Large intestine (tissue), 12 donors: ENCODE data around the gene DRGX. TPM values are rescaled to one million over a fixed set of nuclear protein-coding genes. Genes with fewer than 3 reads are reported as not detected.

Source experiments
- DNase-seq, 2 donors: peaks; one replicate each; pipeline versions ENCODE4 v3.0.0 to v3.0.0-alpha.2; 2013
- H3K27ac ChIP-seq: one replicate; pipeline ENCODE4 v1.5.1; 2013; ENCODE audit warnings: low read length
- H3K27me3 ChIP-seq: 2 replicates; pipeline ENCODE4 v1.6.1; 2013; ENCODE audit warnings: low read length; ENCODE audit not compliant: control insufficient read depth, insufficient read depth
- H3K36me3 ChIP-seq: 2 replicates; pipeline ENCODE4 v1.6.1; 2013; ENCODE audit warnings: low read length; ENCODE audit not compliant: control insufficient read depth, insufficient read depth
- H3K4me1 ChIP-seq: one replicate; pipeline ENCODE4 v1.6.1; 2013; ENCODE audit warnings: low read length; ENCODE audit not compliant: control insufficient read depth, insufficient read depth
- H3K4me3 ChIP-seq: one replicate; pipeline ENCODE4 v1.5.1; 2013; ENCODE audit warnings: low read length
- H3K9me3 ChIP-seq: one replicate; pipeline ENCODE4 v1.6.1; 2013; ENCODE audit warnings: mild to moderate bottlenecking, low read depth, low read length, moderate library complexity; ENCODE audit not compliant: control insufficient read depth
- WGBS: methylation state at CpG from one replicate; pipeline ENCODE4 v1.1.5; 2013; ENCODE audit warnings: low lambda C conversion rate; ENCODE audit not compliant: insufficient coverage; 5-methylcytosine and 5-hydroxymethylcytosine counted together
- long read RNA-seq, 11 donors: transcript quantifications; one replicate each; lab custom pipeline, GENCODE V29; 2026
- polyA plus RNA-seq: library from polyadenylated mRNA; unstranded; fragments of 120-200 nt; gene quantifications from one replicate; pipeline ENCODE4 v1.2.1, GENCODE V29; 2013

DRGX gene
- 0.78 TPM for polyA plus RNA-seq
- long read RNA-seq, donor 1: 0 reads
- long read RNA-seq, donor 2: 0 reads
- long read RNA-seq, donor 3: 0 reads
- long read RNA-seq, donor 4: 0 reads
- long read RNA-seq, donor 5: 0 reads
- long read RNA-seq, donor 6, partial matches to known transcripts: 0 of 1 reads
- long read RNA-seq, donor 6, other reads (novel, unspliced or antisense): 0 of 1 reads
- long read RNA-seq, donor 7: 0 reads
- long read RNA-seq, donor 8: 0 reads
- long read RNA-seq, donor 9: 0 reads
- long read RNA-seq, donor 10: 0 reads
- long read RNA-seq, donor 11: 0 reads

GRCh38 chr10:49395741-49396665 lies at the start of gene DRGX:
TSS of gene DRGX (minus strand) at chr10:49396089. CDS start at chr10:49395440, 649 bp downstream.
- Histone ChIP-seq H3K27ac (no peak within 1 kb of the TSS), H3K36me3 (no peaks in the 10 kb centered on the region), H3K4me1 (peaks cover 3% of the 10 kb centered on the region), H3K4me3 (no peak within 1 kb of the TSS), H3K27me3 (peaks cover 88% of the 10 kb centered on the region), H3K9me3 (peaks cover 19% of the 10 kb centered on the region)
- DNase-seq: no peak
- WGBS: 0% methylated on average over 1 of the region's 63 CpGs

- no peak for DNase-seq
- Histone ChIP-seq H3K4me1 (no peaks in the 10 kb centered on the region), H3K27ac (no peak overlapping the region), H3K36me3 (no peaks in the 10 kb centered on the region), H3K27me3 (peaks cover 11% of the 10 kb centered on the region), H3K4me3 (no peak overlapping the region), H3K9me3 (peaks cover 9% of the 10 kb centered on the region)
- WGBS: 100% methylated on average over 2 of the region's 4 CpGs
Observed at GRCh38 chr10:49444349-49444748, 48.5 kb upstream of the DRGX start.

- 85% methylated on average over 2 of the region's 4 CpGs for WGBS
Observed at GRCh38 chr10:49442863-49443262, 47.0 kb upstream of the DRGX start.

GRCh38 chr10:49441488-49442476 lies 45.9 kb upstream of the DRGX start:
- H3K27me3 ChIP-seq: peaks cover 11% of the 10 kb centered on the region
- H3K36me3 ChIP-seq: no peaks in the 10 kb centered on the region
- no peak for DNase-seq
- no peak overlapping the region for H3K4me3 ChIP-seq
- no peak overlapping the region for H3K27ac ChIP-seq
- 67% methylated on average over 3 of the region's 46 CpGs for WGBS
- peaks cover 3% of the 10 kb centered on the region for H3K9me3 ChIP-seq
- no peaks in the 10 kb centered on the region for H3K4me1 ChIP-seq

More at GRCh38 chr10:49442863-49443262, 47.0 kb upstream of the DRGX start:
- no peak overlapping the region for H3K27ac ChIP-seq
- peaks cover 11% of the 10 kb centered on the region for H3K27me3 ChIP-seq
- peaks cover 3% of the 10 kb centered on the region for H3K9me3 ChIP-seq
- no peak for DNase-seq
- H3K4me3 ChIP-seq: no peak overlapping the region
- no peaks in the 10 kb centered on the region for H3K36me3 ChIP-seq
- H3K4me1 ChIP-seq: no peaks in the 10 kb centered on the region

- no CpG with 5 or more reads among the region's 2 CpGs for WGBS
- H3K27ac ChIP-seq: no peak overlapping the region
- no peaks in the 10 kb centered on the region for H3K27me3 ChIP-seq
- H3K36me3 ChIP-seq: no peaks in the 10 kb centered on the region
- no peak for DNase-seq
- H3K4me3 ChIP-seq: no peak overlapping the region
- H3K4me1 ChIP-seq: no peaks in the 10 kb centered on the region
- peaks cover 4% of the 10 kb centered on the region for H3K9me3 ChIP-seq
Observed at GRCh38 chr10:49435225-49435624, 39.3 kb upstream of the DRGX start.

GRCh38 chr10:49433069-49433468 lies 37.2 kb upstream of the DRGX start:
- no peak overlapping the region for H3K27ac ChIP-seq
- no peaks in the 10 kb centered on the region for H3K4me1 ChIP-seq
- no peak overlapping the region for H3K4me3 ChIP-seq
- H3K36me3 ChIP-seq: no peaks in the 10 kb centered on the region
- H3K27me3 ChIP-seq: no peaks in the 10 kb centered on the region
- DNase-seq: no peak
- WGBS: 78% methylated on average over 1 of the region's 2 CpGs
- peaks cover 4% of the 10 kb centered on the region for H3K9me3 ChIP-seq

GRCh38 chr10:49431426-49431825 lies 35.5 kb upstream of the DRGX start:
- 80% methylated on average over 2 of the region's 2 CpGs for WGBS
- H3K4me1 ChIP-seq: no peaks in the 10 kb centered on the region
- H3K27me3 ChIP-seq: no peaks in the 10 kb centered on the region

GRCh38 chr10:49429458-49429857 lies 33.6 kb upstream of the DRGX start:
- H3K4me3 ChIP-seq: no peak overlapping the region
- no peak overlapping the region for H3K27ac ChIP-seq
- no peaks in the 10 kb centered on the region for H3K4me1 ChIP-seq
- 100% methylated on average over 1 of the region's 5 CpGs for WGBS
- DNase-seq: no peak
- H3K36me3 ChIP-seq: no peaks in the 10 kb centered on the region
- no peaks in the 10 kb centered on the region for H3K27me3 ChIP-seq
- peaks cover 8% of the 10 kb centered on the region for H3K9me3 ChIP-seq

More at GRCh38 chr10:49431426-49431825, 35.5 kb upstream of the DRGX start:
- DNase-seq: no peak
- no peak overlapping the region for H3K27ac ChIP-seq
- H3K36me3 ChIP-seq: no peaks in the 10 kb centered on the region
- no peak overlapping the region for H3K4me3 ChIP-seq
- peaks cover 4% of the 10 kb centered on the region for H3K9me3 ChIP-seq

GRCh38 chr10:49426490-49427360 lies 30.8 kb upstream of the DRGX start:
- Histone ChIP-seq H3K27me3 (no peaks in the 10 kb centered on the region), H3K36me3 (no peaks in the 10 kb centered on the region), H3K27ac (no peak overlapping the region), H3K9me3 (peaks cover 4% of the 10 kb centered on the region), H3K4me1 (no peaks in the 10 kb centered on the region), H3K4me3 (no peak overlapping the region)
- no peak for DNase-seq
- WGBS: 87% methylated on average over 3 of the region's 9 CpGs
